HEK293 (cell line): ENCODE data around the gene FCN3.

Source experiments
- CTCF ChIA-PET: fragments of 350-600 bp; formaldehyde crosslinking; extraction: SDS; loops from one replicate; lab custom pipeline; 2021; ENCODE audit warnings: antibody characterized with exemption; lab: Yijun Ruan, JAX
- POLR2A ChIA-PET: fragments of 300-600 bp; formaldehyde crosslinking; extraction: SDS; loops from one replicate; lab custom pipeline; 2020; ENCODE audit warnings: antibody characterized with exemption, inconsistent platforms; lab: Yijun Ruan, JAX
- H3K27ac ChIP-seq: fragments of 200-500 bp; sonication (Bioruptor generic); 2 replicates; pipeline ENCODE4 v1.5.1; 2014; ENCODE audit warnings: low read depth, low read length, control low read depth, inconsistent platforms; ENCODE audit errors: extremely low read depth
- H3K36me3 ChIP-seq, 2 experiments: fragments of 200-500 bp in 1 of 2; sonication (Bioruptor generic) in 1 of 2; 1 replicate in 1 of 2; 2 replicates in 1 of 2; pipeline ENCODE4 v1.5.1; 2014 to 2017; ENCODE audit warnings: inconsistent platforms in 2 of 2, low read length in 2 of 2; ENCODE audit not compliant: control insufficient read depth in 2 of 2, insufficient read depth in 1 of 2
- H3K4me1 ChIP-seq: fragments of 200-500 bp; sonication (Bioruptor generic); 2 replicates; pipeline ENCODE4 v1.5.1; 2014; ENCODE audit warnings: mild to moderate bottlenecking, low read length, inconsistent platforms; ENCODE audit not compliant: control insufficient read depth, insufficient read depth
- H3K4me3 ChIP-seq: 2 replicates; pipeline ENCODE4 v1.5.1; 2011; ENCODE audit warnings: low read depth, mild to moderate bottlenecking, control low read depth, low read length, moderate library complexity
- H3K9me3 ChIP-seq: fragments of 200-500 bp; sonication (Bioruptor generic); 2 replicates; pipeline ENCODE4 v1.5.1; 2014; ENCODE audit warnings: low read depth, low read length, inconsistent platforms; ENCODE audit not compliant: control insufficient read depth, insufficient read depth
- CTCF ChIP-seq: fragments of 450-650 bp; formaldehyde crosslinking; IDR thresholded peaks from 2 replicates; pipeline ENCODE4 v1.5.1; 2016; ENCODE audit warnings: missing biosample characterization, missing genetic modification characterization
- INSM2 ChIP-seq: fragments of 450-650 bp; formaldehyde crosslinking; IDR thresholded peaks from 2 replicates; pipeline ENCODE4 v1.5.1; 2016; ENCODE audit warnings: missing biosample characterization, missing genetic modification characterization
- KLF1 ChIP-seq: fragments of 450-650 bp; formaldehyde crosslinking; IDR thresholded peaks from 2 replicates; pipeline ENCODE4 v1.5.1; 2016; ENCODE audit warnings: missing biosample characterization, missing genetic modification characterization
- KLF10 ChIP-seq: fragments of 450-650 bp; IDR thresholded peaks from 2 replicates; pipeline ENCODE4 v1.5.1; 2018; ENCODE audit warnings: missing biosample characterization, mild to moderate bottlenecking, missing genetic modification characterization
- PATZ1 ChIP-seq: fragments of 450-650 bp; formaldehyde crosslinking; IDR thresholded peaks from 2 replicates; pipeline ENCODE4 v1.5.1; 2016; ENCODE audit warnings: missing biosample characterization, missing genetic modification characterization
- PRDM4 ChIP-seq: fragments of 450-650 bp; formaldehyde crosslinking; IDR thresholded peaks from 2 replicates; pipeline ENCODE4 v1.5.1; 2017; ENCODE audit warnings: missing biosample characterization, missing genetic modification characterization
- SCRT2 ChIP-seq: fragments of 450-650 bp; formaldehyde crosslinking; IDR thresholded peaks from 2 replicates; pipeline ENCODE4 v1.5.1; 2016; ENCODE audit warnings: missing biosample characterization, missing genetic modification characterization
- ZBTB1 ChIP-seq: fragments of 450-650 bp; formaldehyde crosslinking; IDR thresholded peaks from 2 replicates; pipeline ENCODE4 v1.5.1; 2016; ENCODE audit warnings: missing biosample characterization, missing genetic modification characterization
- ZBTB10 ChIP-seq: fragments of 450-650 bp; formaldehyde crosslinking; IDR thresholded peaks from 2 replicates; pipeline ENCODE4 v1.5.1; 2016; ENCODE audit warnings: missing biosample characterization, missing genetic modification characterization
- ZNF202 ChIP-seq: fragments of 450-650 bp; formaldehyde crosslinking; IDR thresholded peaks from 2 replicates; pipeline ENCODE4 v1.5.1; 2016; ENCODE audit warnings: missing biosample characterization, missing genetic modification characterization, borderline replicate concordance
- ZNF280D ChIP-seq: fragments of 450-650 bp; formaldehyde crosslinking; IDR thresholded peaks from 2 replicates; pipeline ENCODE4 v1.5.1; 2016; ENCODE audit warnings: missing biosample characterization, missing genetic modification characterization
- ZNF324 ChIP-seq: fragments of 450-650 bp; formaldehyde crosslinking; IDR thresholded peaks from 2 replicates; pipeline ENCODE4 v1.5.1; 2016; ENCODE audit warnings: missing biosample characterization, missing genetic modification characterization
- ZNF366 ChIP-seq: fragments of 450-650 bp; formaldehyde crosslinking; conservative IDR thresholded peaks from 2 replicates; pipeline ENCODE4 v1.5.1; 2016; ENCODE audit warnings: missing biosample characterization, missing genetic modification characterization
- ZNF423 ChIP-seq: fragments of 450-650 bp; formaldehyde crosslinking; IDR thresholded peaks from 2 replicates; pipeline ENCODE4 v1.5.1; 2016; ENCODE audit warnings: missing biosample characterization, missing genetic modification characterization
- ZNF529 ChIP-seq: fragments of 450-650 bp; formaldehyde crosslinking; IDR thresholded peaks from 2 replicates; pipeline ENCODE4 v1.5.1; 2017; ENCODE audit warnings: missing genetic modification characterization, missing biosample characterization; ENCODE audit not compliant: insufficient replicate concordance
- ZNF530 ChIP-seq: fragments of 450-650 bp; formaldehyde crosslinking; IDR thresholded peaks from 2 replicates; pipeline ENCODE4 v1.5.1; 2016; ENCODE audit warnings: low read depth, missing biosample characterization, missing genetic modification characterization
- ZNF558 ChIP-seq: fragments of 450-650 bp; formaldehyde crosslinking; IDR thresholded peaks from 2 replicates; pipeline ENCODE4 v1.5.1; 2016; ENCODE audit warnings: missing biosample characterization, missing genetic modification characterization
- ZNF654 ChIP-seq: fragments of 450-650 bp; formaldehyde crosslinking; IDR thresholded peaks from 2 replicates; pipeline ENCODE4 v1.5.1; 2016; ENCODE audit warnings: low read depth, missing biosample characterization, missing genetic modification characterization
- ZSCAN4 ChIP-seq: fragments of 450-650 bp; formaldehyde crosslinking; IDR thresholded peaks from 2 replicates; pipeline ENCODE4 v1.5.1; 2017; ENCODE audit warnings: missing biosample characterization, missing genetic modification characterization

The FCN3 gene

GRCh38 chr1:27402349-27402754 lies 27.7 kb upstream of the FCN3 start:
- TF ChIP-seq CTCF (tag by site-specific recombination), result peak; percentile 38; the same call in 1 of the 2 replicates
- no peak for TF ChIP-seq ZNF529 (tag by site-specific recombination)
- TF ChIP-seq ZNF654 (tag by site-specific recombination), result peak; percentile 28
- TF ChIP-seq PATZ1 (tag by site-specific recombination), result no peak
- no peak for TF ChIP-seq ZNF530 (tag by site-specific recombination)
- TF ChIP-seq KLF1 (tag by site-specific recombination), result 0 out of 2 replicates have a peak, but pooled peaks have one; percentile 37
- no peak for TF ChIP-seq ZNF280D (tag by site-specific recombination)
- peak; percentile 70 for TF ChIP-seq PRDM4 (tag by site-specific recombination)
- no peak for TF ChIP-seq ZNF324 (tag by site-specific recombination)
- TF ChIP-seq, all 188 proteins: peak for 4
- ChIA-PET POLR2A (no interaction called here), CTCF (interaction anchor here (0.8 to 2.7 kb wide), 4 partner anchors 155 to 206 kb away, joined by 3 to 13 read pairs (median 4); no protein-coding TSS in a partner anchor)
- H3K36me3 ChIP-seq, result peaks cover 0 to 20% of the 10 kb centered on the region in 2 experiments; a peak in 1 of 3 replicates
- H3K27ac ChIP-seq, result no peak overlapping the region
- H3K4me1 ChIP-seq, result no peaks in the 10 kb centered on the region
- H3K4me3 ChIP-seq, result no peak overlapping the region
- no peaks in the 10 kb centered on the region for H3K9me3 ChIP-seq

- CTCF ChIA-PET, result interaction anchor here (0.6 to 2.7 kb wide), 3 partner anchors 157 to 205 kb away, joined by 3 to 13 read pairs (median 4); no protein-coding TSS in a partner anchor
- no peak overlapping the region for H3K4me3 ChIP-seq
- H3K27ac ChIP-seq, result no peak overlapping the region
- H3K9me3 ChIP-seq, result no peaks in the 10 kb centered on the region
- peaks cover 0 to 12% of the 10 kb centered on the region in 2 experiments; a peak in 1 of 3 replicates for H3K36me3 ChIP-seq
- POLR2A ChIA-PET, result interaction anchor here (0.9 kb wide), 1 partner anchor 35 kb away, joined by 5 read pairs; no protein-coding TSS in a partner anchor
- no peaks in the 10 kb centered on the region for H3K4me1 ChIP-seq
- TF ChIP-seq SCRT2 (no peak), ZBTB1 (tag by site-specific recombination) (no peak), ZNF202 (tag by site-specific recombination) (no peak), ZNF558 (tag by site-specific recombination) (no peak), ZSCAN4 (tag by site-specific recombination) (no peak), INSM2 (tag by site-specific recombination) (no peak), ZNF366 (tag by site-specific recombination) (no peak), KLF10 (no peak), ZBTB10 (tag by site-specific recombination) (no peak), ZNF423 (tag by site-specific recombination) (no peak)
Observed at GRCh38 chr1:27400963-27401341, 26.3 kb upstream of the FCN3 start.
